IPS-18a (cell line): ENCODE data around the gene NTS.

ENCODE experiments used
- H3K27ac ChIP-seq: one replicate; pipeline ENCODE4 v1.5.1; 2013; ENCODE audit warnings: low read length
- H3K27me3 ChIP-seq: one replicate; pipeline ENCODE4 v1.6.1; 2013; ENCODE audit warnings: mild to moderate bottlenecking, low read length; ENCODE audit not compliant: control insufficient read depth, insufficient read depth
- H3K36me3 ChIP-seq: one replicate; pipeline ENCODE4 v1.6.1; 2013; ENCODE audit warnings: low read depth, low read length; ENCODE audit not compliant: control insufficient read depth
- H3K4me1 ChIP-seq: one replicate; pipeline ENCODE4 v1.6.1; 2013; ENCODE audit warnings: low read depth, low read length; ENCODE audit not compliant: control insufficient read depth
- H3K4me3 ChIP-seq: one replicate; pipeline ENCODE4 v1.5.1; 2013; ENCODE audit warnings: low read length
- H3K9ac ChIP-seq: one replicate; pipeline ENCODE4 v1.6.1; 2013; ENCODE audit warnings: mild to moderate bottlenecking, low read length, moderate library complexity
- H3K9me3 ChIP-seq: one replicate; pipeline ENCODE4 v1.6.1; 2013; ENCODE audit warnings: low read depth, low read length; ENCODE audit not compliant: control insufficient read depth

The NTS gene

GRCh38 chr12:85855305-85855704, 18.8 kb upstream of the NTS start:
- Histone ChIP-seq H3K4me3 (no peak overlapping the region), H3K36me3 (no peaks in the 10 kb centered on the region), H3K27ac (no peak overlapping the region), H3K9ac (no peak overlapping the region), H3K9me3 (no peaks in the 10 kb centered on the region), H3K4me1 (no peaks in the 10 kb centered on the region), H3K27me3 (no peaks in the 10 kb centered on the region)

- H3K9me3 ChIP-seq, result no peaks in the 10 kb centered on the region
- H3K27me3 ChIP-seq, result no peaks in the 10 kb centered on the region
- H3K27ac ChIP-seq, result no peak overlapping the region
- no peaks in the 10 kb centered on the region for H3K36me3 ChIP-seq
- no peak overlapping the region for H3K4me3 ChIP-seq
- H3K4me1 ChIP-seq, result no peaks in the 10 kb centered on the region
- no peak overlapping the region for H3K9ac ChIP-seq
Observed at GRCh38 chr12:85856966-85857365, 17.1 kb upstream of the NTS start.

- Histone ChIP-seq H3K4me1 (no peaks in the 10 kb centered on the region), H3K4me3 (no peak overlapping the region), H3K27ac (no peak overlapping the region), H3K36me3 (no peaks in the 10 kb centered on the region), H3K27me3 (no peaks in the 10 kb centered on the region), H3K9me3 (no peaks in the 10 kb centered on the region), H3K9ac (no peak overlapping the region)
Observed at GRCh38 chr12:85865890-85866289, 8.2 kb upstream of the NTS start.

GRCh38 chr12:85866986-85867776, 6.9 kb upstream of the NTS start:
- H3K4me3 ChIP-seq, result no peak overlapping the region
- H3K27ac ChIP-seq, result no peak overlapping the region
- H3K9ac ChIP-seq, result no peak overlapping the region
- no peaks in the 10 kb centered on the region for H3K27me3 ChIP-seq
- H3K36me3 ChIP-seq, result no peaks in the 10 kb centered on the region
- H3K9me3 ChIP-seq, result no peaks in the 10 kb centered on the region
- no peaks in the 10 kb centered on the region for H3K4me1 ChIP-seq

GRCh38 chr12:85872497-85873091, 1.5 kb upstream of the NTS start:
- Histone ChIP-seq H3K4me3 (no peak overlapping the region), H3K27me3 (no peaks in the 10 kb centered on the region), H3K36me3 (no peaks in the 10 kb centered on the region), H3K9ac (no peak overlapping the region), H3K4me1 (peaks cover 19% of the 10 kb centered on the region), H3K9me3 (no peaks in the 10 kb centered on the region), H3K27ac (no peak overlapping the region)

GRCh38 chr12:85877459-85877858, 3.4 kb downstream of the NTS start:
- Histone ChIP-seq H3K36me3 (no peaks in the 10 kb centered on the region), H3K27me3 (no peaks in the 10 kb centered on the region), H3K4me1 (peaks cover 21% of the 10 kb centered on the region), H3K9me3 (no peaks in the 10 kb centered on the region), H3K9ac (no peak overlapping the region), H3K4me3 (no peak overlapping the region), H3K27ac (no peak overlapping the region)

GRCh38 chr12:85883763-85884162, 9.7 kb downstream of the NTS start:
- Histone ChIP-seq H3K4me3 (no peak overlapping the region), H3K4me1 (no peaks in the 10 kb centered on the region), H3K27ac (no peak overlapping the region), H3K9me3 (no peaks in the 10 kb centered on the region), H3K27me3 (no peaks in the 10 kb centered on the region), H3K9ac (no peak overlapping the region), H3K36me3 (no peaks in the 10 kb centered on the region)

GRCh38 chr12:85894653-85895052, 20.6 kb downstream of the NTS start:
- Histone ChIP-seq H3K9me3 (no peaks in the 10 kb centered on the region), H3K27me3 (no peaks in the 10 kb centered on the region), H3K27ac (no peak overlapping the region)

GRCh38 chr12:85920324-85920947, 46.3 kb downstream of the NTS start:
- no peak overlapping the region for H3K4me3 ChIP-seq

More at GRCh38 chr12:85894653-85895052, 20.6 kb downstream of the NTS start:
- no peaks in the 10 kb centered on the region for H3K4me1 ChIP-seq
- no peak overlapping the region for H3K9ac ChIP-seq
- no peaks in the 10 kb centered on the region for H3K36me3 ChIP-seq
- no peak overlapping the region for H3K4me3 ChIP-seq

GRCh38 chr12:85923767-85924331, 49.8 kb downstream of the NTS start:
- no peak overlapping the region for H3K27ac ChIP-seq
- H3K36me3 ChIP-seq, result no peaks in the 10 kb centered on the region
- H3K4me3 ChIP-seq, result no peak overlapping the region
- H3K9me3 ChIP-seq, result no peaks in the 10 kb centered on the region
- H3K4me1 ChIP-seq, result peaks cover 8% of the 10 kb centered on the region
- H3K9ac ChIP-seq, result no peak overlapping the region
- H3K27me3 ChIP-seq, result no peaks in the 10 kb centered on the region

More at GRCh38 chr12:85920324-85920947, 46.3 kb downstream of the NTS start:
- Histone ChIP-seq H3K27me3 (no peaks in the 10 kb centered on the region), H3K36me3 (no peaks in the 10 kb centered on the region), H3K9me3 (no peaks in the 10 kb centered on the region), H3K9ac (no peak overlapping the region), H3K4me1 (peaks cover 8% of the 10 kb centered on the region), H3K27ac (no peak overlapping the region)

- no peak overlapping the region for H3K4me3 ChIP-seq
- no peaks in the 10 kb centered on the region for H3K27me3 ChIP-seq
- H3K9me3 ChIP-seq, result no peaks in the 10 kb centered on the region
- no peak overlapping the region for H3K9ac ChIP-seq
- peaks cover 8% of the 10 kb centered on the region for H3K4me1 ChIP-seq
- H3K27ac ChIP-seq, result no peak overlapping the region
- no peaks in the 10 kb centered on the region for H3K36me3 ChIP-seq
Observed at GRCh38 chr12:85927166-85927565, 53.1 kb downstream of the NTS start.
